GM23338 (cell line): ENCODE results near the gene SPINK4. TPM values are rescaled to one million over a fixed set of nuclear protein-coding genes. Genes with fewer than 3 reads are reported as not detected.

Source experiments
- ATAC-seq: fragments of 200-7000 bp; cut with Tn5 transposase; 3 replicates; pipeline ENCODE4 v1.9.1; 2020
- DNase-seq: peaks from one replicate; pipeline ENCODE4 v3.0.0-alpha.2; 2015; ENCODE audit warnings: low spot score
- H2AFZ ChIP-seq: fragments of 200-600 bp; sonication (generic); 2 replicates; pipeline ENCODE4 v1.8.0; 2016; ENCODE audit warnings: antibody characterized with exemption, mild to moderate bottlenecking, moderate library complexity
- H3F3A ChIP-seq: fragments of 200-600 bp; sonication (generic); replicated peaks from 2 replicates; pipeline ENCODE4 v1.8.0; 2017; ENCODE audit warnings: antibody characterized with exemption, mixed run types, low read depth
- H3K27ac ChIP-seq: fragments of 200-600 bp; sonication (generic); 2 replicates; pipeline ENCODE4 v1.6.1; 2016; ENCODE audit warnings: low read depth
- H3K27me3 ChIP-seq: fragments of 200-600 bp; sonication (generic); 2 replicates; pipeline ENCODE4 v1.8.0; 2016; ENCODE audit warnings: mild to moderate bottlenecking, mixed run types, moderate library complexity; ENCODE audit not compliant: insufficient read depth
- H3K36me3 ChIP-seq: fragments of 200-600 bp; sonication (generic); 2 replicates; pipeline ENCODE4 v1.8.0; 2016; ENCODE audit warnings: mild to moderate bottlenecking; ENCODE audit not compliant: insufficient read depth
- H3K4me1 ChIP-seq: fragments of 200-600 bp; sonication (generic); 2 replicates; pipeline ENCODE4 v1.8.0; 2016; ENCODE audit warnings: mild to moderate bottlenecking, moderate library complexity; ENCODE audit not compliant: insufficient read depth
- H3K4me2 ChIP-seq: fragments of 200-600 bp; sonication (generic); 2 replicates; pipeline ENCODE4 v1.7.1; 2017; ENCODE audit warnings: mixed run types
- H3K4me3 ChIP-seq: fragments of 200-600 bp; sonication (generic); 2 replicates; pipeline ENCODE4 v1.6.1; 2016; ENCODE audit warnings: mixed run types
- H3K79me2 ChIP-seq: fragments of 200-600 bp; sonication (generic); replicated peaks from 2 replicates; pipeline ENCODE4 v1.8.0; 2017; ENCODE audit warnings: mild to moderate bottlenecking; ENCODE audit not compliant: insufficient read depth
- H3K9me2 ChIP-seq: fragments of 200-600 bp; sonication (generic); 2 replicates; pipeline ENCODE4 v1.8.0; 2017; ENCODE audit not compliant: insufficient read depth
- H4K20me1 ChIP-seq: fragments of 200-600 bp; sonication (generic); replicated peaks from 2 replicates; pipeline ENCODE4 v1.8.0; 2017; ENCODE audit warnings: mild to moderate bottlenecking; ENCODE audit not compliant: insufficient read depth
- H3K27ac Mint-ChIP-seq: 2 replicates; pipeline ENCODE4 v1.8.0; 2020; ENCODE audit warnings: inconsistent platforms, mild to moderate bottlenecking, moderate library complexity, mixed read lengths
- H3K27me3 Mint-ChIP-seq: 3 replicates; pipeline ENCODE4 v1.8.0; 2022; ENCODE audit warnings: low read depth, mild to moderate bottlenecking, moderate library complexity, mixed read lengths, inconsistent platforms; ENCODE audit not compliant: insufficient read depth, poor library complexity
- H3K36me3 Mint-ChIP-seq: 3 replicates; pipeline ENCODE4 v1.8.0; 2021; ENCODE audit warnings: low read depth, mild to moderate bottlenecking, inconsistent platforms, moderate library complexity, mixed read lengths
- H3K4me1 Mint-ChIP-seq: 3 replicates; pipeline ENCODE4 v1.8.0; 2020; ENCODE audit warnings: mild to moderate bottlenecking, inconsistent platforms, mixed read lengths
- H3K4me3 Mint-ChIP-seq: 3 replicates; pipeline ENCODE4 v1.8.0; 2021; ENCODE audit warnings: moderate library complexity, mild to moderate bottlenecking, inconsistent platforms, mixed read lengths
- H3K9me3 Mint-ChIP-seq: 3 replicates; pipeline ENCODE4 v1.8.0; 2020; ENCODE audit warnings: moderate library complexity, mild to moderate bottlenecking, inconsistent platforms, mixed read lengths
- CREB1 ChIP-seq: fragments of 250-450 bp; sonication (Bioruptor Pico); IDR thresholded peaks from 2 replicates; pipeline ENCODE4 v1.5.0; 2020; ENCODE audit warnings: low read depth, mild to moderate bottlenecking, moderate library complexity
- EZH2 ChIP-seq: fragments of 200-600 bp; sonication (generic); IDR thresholded peaks from one replicate; pipeline ENCODE4 v1.8.0; 2017; ENCODE audit warnings: antibody characterized with exemption, mild to moderate bottlenecking, low read depth; ENCODE audit not compliant: unreplicated experiment
- EZH2phosphoT487 ChIP-seq: fragments of 200-600 bp; sonication (generic); IDR thresholded peaks from one replicate; pipeline ENCODE4 v1.8.1; 2018; ENCODE audit warnings: antibody characterized with exemption; ENCODE audit not compliant: unreplicated experiment
- JUNB ChIP-seq: IDR thresholded peaks from one replicate; pipeline ENCODE4 v1.6.1; 2016; ENCODE audit warnings: antibody characterized with exemption; ENCODE audit not compliant: unreplicated experiment
- STAT1 ChIP-seq: IDR thresholded peaks from one replicate; pipeline ENCODE4 v1.6.1; 2016; ENCODE audit warnings: antibody characterized with exemption; ENCODE audit not compliant: unreplicated experiment
- ZNF114 ChIP-seq: fragments of 250-450 bp; sonication (Bioruptor Pico); IDR thresholded peaks from 2 replicates; pipeline ENCODE4 v1.5.0; 2020; ENCODE audit warnings: mild to moderate bottlenecking, moderate library complexity
- ZNF331 ChIP-seq: fragments of 250-450 bp; sonication (Bioruptor Pico); IDR thresholded peaks from 2 replicates; pipeline ENCODE4 v1.5.0; 2020; ENCODE audit warnings: low read depth, mild to moderate bottlenecking, moderate library complexity
- polyA plus RNA-seq: library from polyadenylated mRNA; unstranded; fragments of >200 nt; fragmentation: Nextera tagmentation; extraction: Ambion mirVana; gene quantifications from 2 replicates; pipeline ENCODE4 v1.2.1, GENCODE V29; 2016
- total RNA-seq: library from RNA; depleted of rRNA; stranded (reverse); fragments of >200 nt; shearing (Covaris generic); gene quantifications from 2 replicates; pipeline ENCODE4 v1.2.3, GENCODE V29; 2014
- TF ChIP-seq, protein P1 (sequence below): IDR thresholded peaks from one replicate; pipeline ENCODE4 v1.6.1; 2018; ENCODE audit warnings: antibody characterized with exemption; ENCODE audit not compliant: unreplicated experiment
- TF ChIP-seq, protein P2 (sequence below), 2 experiments: fragments of 200-600 bp in 1 of 2; sonication (generic) in 1 of 2; conservative IDR thresholded peaks; 2 replicates each; pipeline versions ENCODE4 v1.5.1 to v1.6.1; 2016 to 2017; ENCODE audit warnings: antibody characterized with exemption in 2 of 2, low read depth in 2 of 2, mild to moderate bottlenecking in 2 of 2, moderate library complexity in 1 of 2
- TF ChIP-seq, protein P3 (sequence below): IDR thresholded peaks from 2 replicates; pipeline ENCODE4 v1.6.1; 2016; ENCODE audit warnings: antibody characterized with exemption

The SPINK4 gene
- total and polyA plus RNA-seq, 2 experiments from 2014 or later: not detected

DNA sequence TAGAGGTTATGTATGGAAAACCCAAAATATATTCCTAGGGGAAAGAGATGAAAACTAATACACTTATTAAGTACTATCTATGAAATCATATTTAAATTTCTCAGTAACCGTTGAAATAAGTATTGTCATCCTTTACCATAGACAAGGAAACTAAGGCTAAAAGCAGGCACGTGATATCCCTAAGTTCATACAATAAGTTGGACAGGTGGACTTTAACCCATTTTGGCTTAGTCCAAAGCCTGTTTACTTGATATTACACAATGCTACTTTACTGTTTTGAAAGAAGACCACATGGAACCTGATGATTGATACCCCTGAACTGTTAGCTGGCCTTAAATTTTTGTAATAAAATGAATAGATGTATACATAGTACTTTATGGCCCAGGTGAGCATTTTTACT, 53.8 kb downstream of the SPINK4 start (continued):
- TF ChIP-seq EZH2 (no peak), EZH2phosphoT487 (no peak), ZNF331 (CRISPR knock-in tag) (no peak), CREB1 (CRISPR knock-in tag) (no peak)

DNA sequence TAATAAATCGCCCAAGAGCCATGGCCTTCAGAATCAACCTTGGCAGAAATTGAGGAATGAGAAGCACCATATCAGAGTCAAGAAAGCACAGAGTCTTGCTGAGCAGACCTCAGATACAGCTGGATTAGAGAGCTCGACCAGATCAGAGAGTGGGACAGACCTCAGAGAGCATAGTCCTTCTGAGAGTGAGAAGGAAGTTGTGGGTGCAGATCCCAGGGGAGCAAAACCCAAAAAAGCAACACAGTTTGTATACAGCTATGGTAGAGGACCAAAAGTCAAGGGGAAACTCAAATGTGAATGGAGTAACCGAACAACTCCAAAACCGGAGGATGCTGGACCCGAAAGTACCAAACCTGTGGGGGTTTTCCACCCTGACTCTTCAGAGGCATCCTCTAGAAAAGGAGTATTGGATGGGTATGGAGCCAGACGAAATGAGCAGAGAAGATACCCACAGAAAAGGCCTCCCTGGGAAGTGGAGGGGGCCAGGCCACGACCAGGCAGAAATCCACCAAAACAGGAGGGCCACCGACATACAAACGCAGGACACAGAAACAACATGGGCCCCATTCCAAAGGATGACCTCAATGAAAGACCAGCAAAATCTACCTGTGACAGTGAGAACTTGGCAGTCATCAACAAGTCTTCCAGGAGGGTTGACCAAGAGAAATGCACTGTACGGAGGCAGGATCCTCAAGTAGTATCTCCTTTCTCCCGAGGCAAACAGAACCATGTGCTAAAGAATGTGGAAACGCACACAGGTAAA, 54.9 kb downstream of the SPINK4 start:
- Mint-ChIP-seq H3K9me3 (no peaks in the 10 kb centered on the region; the same call in 2 of the 3 replicates), H3K4me3 (no peak overlapping the region), H3K27ac (no peak overlapping the region), H3K27me3 (peaks cover 5% of the 10 kb centered on the region), H3K4me1 (peaks cover 8% of the 10 kb centered on the region), H3K36me3 (peaks cover 51% of the 10 kb centered on the region)
- Histone ChIP-seq H2AFZ (no peak overlapping the region), H3K79me2 (peaks cover 88% of the 10 kb centered on the region), H3K27me3 (no peaks in the 10 kb centered on the region), H3K4me3 (no peak overlapping the region), H3K9me2 (no peaks in the 10 kb centered on the region), H4K20me1 (peaks cover 11% of the 10 kb centered on the region), H3K4me1 (0 out of 2 replicates have a peak, but pooled peaks cover 5% of the 10 kb centered on the region), H3K4me2 (no peak overlapping the region), H3K27ac (no peak overlapping the region), H3F3A (no peaks in the 10 kb centered on the region), H3K36me3 (peaks cover 26% of the 10 kb centered on the region)
- no peak for DNase-seq
- ATAC-seq: no peak
- TF ChIP-seq, protein P1, sequence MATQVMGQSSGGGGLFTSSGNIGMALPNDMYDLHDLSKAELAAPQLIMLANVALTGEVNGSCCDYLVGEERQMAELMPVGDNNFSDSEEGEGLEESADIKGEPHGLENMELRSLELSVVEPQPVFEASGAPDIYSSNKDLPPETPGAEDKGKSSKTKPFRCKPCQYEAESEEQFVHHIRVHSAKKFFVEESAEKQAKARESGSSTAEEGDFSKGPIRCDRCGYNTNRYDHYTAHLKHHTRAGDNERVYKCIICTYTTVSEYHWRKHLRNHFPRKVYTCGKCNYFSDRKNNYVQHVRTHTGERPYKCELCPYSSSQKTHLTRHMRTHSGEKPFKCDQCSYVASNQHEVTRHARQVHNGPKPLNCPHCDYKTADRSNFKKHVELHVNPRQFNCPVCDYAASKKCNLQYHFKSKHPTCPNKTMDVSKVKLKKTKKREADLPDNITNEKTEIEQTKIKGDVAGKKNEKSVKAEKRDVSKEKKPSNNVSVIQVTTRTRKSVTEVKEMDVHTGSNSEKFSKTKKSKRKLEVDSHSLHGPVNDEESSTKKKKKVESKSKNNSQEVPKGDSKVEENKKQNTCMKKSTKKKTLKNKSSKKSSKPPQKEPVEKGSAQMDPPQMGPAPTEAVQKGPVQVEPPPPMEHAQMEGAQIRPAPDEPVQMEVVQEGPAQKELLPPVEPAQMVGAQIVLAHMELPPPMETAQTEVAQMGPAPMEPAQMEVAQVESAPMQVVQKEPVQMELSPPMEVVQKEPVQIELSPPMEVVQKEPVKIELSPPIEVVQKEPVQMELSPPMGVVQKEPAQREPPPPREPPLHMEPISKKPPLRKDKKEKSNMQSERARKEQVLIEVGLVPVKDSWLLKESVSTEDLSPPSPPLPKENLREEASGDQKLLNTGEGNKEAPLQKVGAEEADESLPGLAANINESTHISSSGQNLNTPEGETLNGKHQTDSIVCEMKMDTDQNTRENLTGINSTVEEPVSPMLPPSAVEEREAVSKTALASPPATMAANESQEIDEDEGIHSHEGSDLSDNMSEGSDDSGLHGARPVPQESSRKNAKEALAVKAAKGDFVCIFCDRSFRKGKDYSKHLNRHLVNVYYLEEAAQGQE: no peak
- TF ChIP-seq, protein P2, sequence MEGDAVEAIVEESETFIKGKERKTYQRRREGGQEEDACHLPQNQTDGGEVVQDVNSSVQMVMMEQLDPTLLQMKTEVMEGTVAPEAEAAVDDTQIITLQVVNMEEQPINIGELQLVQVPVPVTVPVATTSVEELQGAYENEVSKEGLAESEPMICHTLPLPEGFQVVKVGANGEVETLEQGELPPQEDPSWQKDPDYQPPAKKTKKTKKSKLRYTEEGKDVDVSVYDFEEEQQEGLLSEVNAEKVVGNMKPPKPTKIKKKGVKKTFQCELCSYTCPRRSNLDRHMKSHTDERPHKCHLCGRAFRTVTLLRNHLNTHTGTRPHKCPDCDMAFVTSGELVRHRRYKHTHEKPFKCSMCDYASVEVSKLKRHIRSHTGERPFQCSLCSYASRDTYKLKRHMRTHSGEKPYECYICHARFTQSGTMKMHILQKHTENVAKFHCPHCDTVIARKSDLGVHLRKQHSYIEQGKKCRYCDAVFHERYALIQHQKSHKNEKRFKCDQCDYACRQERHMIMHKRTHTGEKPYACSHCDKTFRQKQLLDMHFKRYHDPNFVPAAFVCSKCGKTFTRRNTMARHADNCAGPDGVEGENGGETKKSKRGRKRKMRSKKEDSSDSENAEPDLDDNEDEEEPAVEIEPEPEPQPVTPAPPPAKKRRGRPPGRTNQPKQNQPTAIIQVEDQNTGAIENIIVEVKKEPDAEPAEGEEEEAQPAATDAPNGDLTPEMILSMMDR (conservative IDR thresholded peaks at IDR 0.05; ENCODE audit: low read depth in 2 of 2): no peak

DNA sequence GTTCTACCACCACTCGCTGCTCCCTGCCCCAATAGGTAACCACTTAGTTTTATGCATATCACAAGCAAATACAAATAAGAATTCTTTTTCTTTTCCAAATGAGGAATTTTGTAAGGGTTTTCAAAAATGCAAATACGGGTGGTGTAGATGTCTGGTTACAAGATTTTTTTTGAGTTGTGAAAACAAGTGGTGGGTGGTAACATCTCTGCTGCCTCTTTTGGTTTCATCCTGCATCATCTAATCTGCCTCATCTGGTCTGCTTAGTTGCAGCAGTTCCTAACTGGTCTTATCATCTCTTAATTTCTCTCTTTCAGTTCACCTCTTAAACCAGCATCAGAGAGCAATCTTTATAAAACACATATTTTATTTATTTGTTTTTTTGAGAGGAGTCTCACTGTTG, 55.6 kb downstream of the SPINK4 start:
- peaks cover 11% of the 10 kb centered on the region for H4K20me1 ChIP-seq
- H3K27ac Mint-ChIP-seq: no peak overlapping the region
- no peaks in the 10 kb centered on the region for H3K27me3 ChIP-seq
- no peak overlapping the region for H3K4me3 Mint-ChIP-seq
- peaks cover 53% of the 10 kb centered on the region for H3K36me3 Mint-ChIP-seq
- H3K4me1 Mint-ChIP-seq: peaks cover 8% of the 10 kb centered on the region
- DNase-seq: no peak
- peaks cover 96% of the 10 kb centered on the region for H3K79me2 ChIP-seq
- H3K4me1 ChIP-seq: 0 out of 2 replicates have a peak, but pooled peaks cover 5% of the 10 kb centered on the region
- H3K27ac ChIP-seq: no peak overlapping the region
- H3K36me3 ChIP-seq: peaks cover 32% of the 10 kb centered on the region
- H3K9me3 Mint-ChIP-seq: no peaks in the 10 kb centered on the region; the same call in 2 of the 3 replicates
- ATAC-seq: no peak
- no peaks in the 10 kb centered on the region for H3K27me3 Mint-ChIP-seq
- no peak overlapping the region for H2AFZ ChIP-seq
- no peak overlapping the region for H3K4me3 ChIP-seq
- H3K9me2 ChIP-seq: no peaks in the 10 kb centered on the region
- H3F3A ChIP-seq: no peaks in the 10 kb centered on the region
- no peak overlapping the region for H3K4me2 ChIP-seq
- TF ChIP-seq ZNF331 (CRISPR knock-in tag) (no peak), ZNF114 (CRISPR knock-in tag) (no peak), CREB1 (CRISPR knock-in tag) (no peak), EZH2 (no peak), EZH2phosphoT487 (no peak), STAT1 (no peak), JUNB (no peak)
- TF ChIP-seq, protein P3, sequence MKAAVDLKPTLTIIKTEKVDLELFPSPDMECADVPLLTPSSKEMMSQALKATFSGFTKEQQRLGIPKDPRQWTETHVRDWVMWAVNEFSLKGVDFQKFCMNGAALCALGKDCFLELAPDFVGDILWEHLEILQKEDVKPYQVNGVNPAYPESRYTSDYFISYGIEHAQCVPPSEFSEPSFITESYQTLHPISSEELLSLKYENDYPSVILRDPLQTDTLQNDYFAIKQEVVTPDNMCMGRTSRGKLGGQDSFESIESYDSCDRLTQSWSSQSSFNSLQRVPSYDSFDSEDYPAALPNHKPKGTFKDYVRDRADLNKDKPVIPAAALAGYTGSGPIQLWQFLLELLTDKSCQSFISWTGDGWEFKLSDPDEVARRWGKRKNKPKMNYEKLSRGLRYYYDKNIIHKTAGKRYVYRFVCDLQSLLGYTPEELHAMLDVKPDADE: no peak
